ENCODE measurements around the gene ASAH2B. TPM values are rescaled to one million over a fixed set of nuclear protein-coding genes. Genes with fewer than 3 reads are reported as not detected.
A peak's percentile ranks its signal among the peaks of the same experiment; 100 is the strongest.
"Not testable (repeated sequence)": the region's sequence is repeated elsewhere in the genome, so short reads cannot be mapped to it uniquely, and the experiment has no call there.

ASAH2B gene
- total RNA-seq, 1 donor from 2014 or later = 1.6 TPM

- TF ChIP-seq CTCF (conservative IDR thresholded peaks at IDR 0.05; ENCODE audit: low read depth, low read length) = peak; percentile 8
- H3K4me3 ChIP-seq (ENCODE audit: low read depth, low read length); DNase-seq (ENCODE audit: low read depth): not testable (repeated sequence)
Observed at GRCh38 chr10:50774868-50775267, 35.1 kb downstream of the ASAH2B start.

GRCh38 chr10:50780036-50780435 lies 40.3 kb downstream of the ASAH2B start:
- not testable (repeated sequence) for H3K4me3 ChIP-seq (ENCODE audit: low read depth, low read length)
- peak; percentile 4 for DNase-seq (ENCODE audit: low read depth)

- not testable (repeated sequence) for DNase-seq (ENCODE audit: low read depth)
Observed at GRCh38 chr10:50782017-50782416, 42.3 kb downstream of the ASAH2B start.

GRCh38 chr10:50787962-50788361 lies 48.2 kb downstream of the ASAH2B start:
- not testable (repeated sequence) for DNase-seq (ENCODE audit: low read depth); H3K4me3 ChIP-seq (ENCODE audit: low read depth, low read length)

More at GRCh38 chr10:50782017-50782416, 42.3 kb downstream of the ASAH2B start:
- not testable (repeated sequence) for H3K4me3 ChIP-seq (ENCODE audit: low read depth, low read length)

- DNase-seq (ENCODE audit: low read depth) = no peak
- TF ChIP-seq CTCF (conservative IDR thresholded peaks at IDR 0.05; ENCODE audit: low read depth, low read length) = peak; percentile 83
- no peak overlapping the region for H3K4me3 ChIP-seq (ENCODE audit: low read depth, low read length)
Observed at GRCh38 chr10:50788951-50789945, 49.5 kb downstream of the ASAH2B start.

- H3K4me3 ChIP-seq (ENCODE audit: low read depth, low read length) = no peak overlapping the region
- TF ChIP-seq CTCF (conservative IDR thresholded peaks at IDR 0.05; ENCODE audit: low read depth, low read length) = no peak
- no peak for DNase-seq (ENCODE audit: low read depth)
Observed at GRCh38 chr10:50794490-50794889, 54.8 kb downstream of the ASAH2B start.

- H3K4me3 ChIP-seq (ENCODE audit: low read depth, low read length) = no peak overlapping the region
- TF ChIP-seq CTCF (conservative IDR thresholded peaks at IDR 0.05; ENCODE audit: low read depth, low read length) = no peak
- no peak for DNase-seq (ENCODE audit: low read depth)
Observed at GRCh38 chr10:50796693-50797092, 57.0 kb downstream of the ASAH2B start.

- no peak for TF ChIP-seq CTCF (conservative IDR thresholded peaks at IDR 0.05; ENCODE audit: low read depth, low read length)
- no peak overlapping the region for H3K4me3 ChIP-seq (ENCODE audit: low read depth, low read length)
- no peak for DNase-seq (ENCODE audit: low read depth)
Observed at GRCh38 chr10:50798297-50798696, 58.6 kb downstream of the ASAH2B start.
